HG02852 (cell line): ENCODE measurements around the gene UBQLN3.
A peak's percentile ranks its signal among the peaks of the same experiment; 100 is the strongest.

Experiments
- ATAC-seq: cut with Tn5 transposase; IDR thresholded peaks from one replicate; pipeline ENCODE4 v1.9.1; 2021; ENCODE audit warnings: mild to moderate bottlenecking, moderate library complexity; ENCODE audit not compliant: unreplicated experiment

Gene UBQLN3

DNA sequence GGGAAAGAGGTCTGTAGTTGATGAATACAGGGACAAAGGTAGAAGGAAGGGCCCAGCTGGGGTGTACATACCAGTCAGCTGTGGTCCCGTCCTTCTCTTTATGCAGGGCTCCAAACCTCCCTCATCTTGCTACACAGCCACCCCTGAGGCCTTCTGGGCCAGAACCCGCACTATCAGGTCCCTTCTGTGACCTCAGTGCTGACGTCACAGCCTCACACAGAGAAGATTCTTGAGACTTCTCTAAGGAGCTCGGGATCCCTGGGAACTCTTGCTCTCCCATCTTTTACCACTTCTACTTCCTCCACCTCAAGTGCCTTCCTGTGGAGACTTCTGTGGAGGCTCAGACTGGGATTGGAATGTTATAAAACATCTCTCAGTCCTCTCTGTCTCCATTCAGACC lies at the start of gene UBQLN3:
Gene UBQLN3 (minus strand): TSS at position 155 of the 400 bp plus-strand sequence. CDS start 399 bp downstream, outside the sequence.
- no peak for ATAC-seq

DNA sequence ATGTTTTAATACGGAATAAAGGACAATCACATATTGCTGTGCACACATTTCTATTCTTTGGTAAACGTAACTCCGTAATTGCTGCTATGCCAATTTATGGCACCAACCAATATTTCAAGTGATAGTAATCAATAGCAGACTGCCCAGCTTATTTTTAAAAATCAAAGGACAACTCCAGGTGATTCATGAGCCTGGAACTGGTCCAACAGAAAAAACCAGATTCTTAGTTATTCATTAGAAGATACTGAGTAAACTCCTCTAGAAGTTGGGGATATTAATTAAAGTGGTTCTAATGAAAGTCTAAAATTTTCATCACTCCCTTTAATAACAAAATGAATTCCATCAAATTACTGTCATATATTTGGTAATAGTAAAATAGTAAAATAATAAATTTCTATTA lies 48.0 kb upstream of the UBQLN3 start:
- ATAC-seq: no peak

DNA sequence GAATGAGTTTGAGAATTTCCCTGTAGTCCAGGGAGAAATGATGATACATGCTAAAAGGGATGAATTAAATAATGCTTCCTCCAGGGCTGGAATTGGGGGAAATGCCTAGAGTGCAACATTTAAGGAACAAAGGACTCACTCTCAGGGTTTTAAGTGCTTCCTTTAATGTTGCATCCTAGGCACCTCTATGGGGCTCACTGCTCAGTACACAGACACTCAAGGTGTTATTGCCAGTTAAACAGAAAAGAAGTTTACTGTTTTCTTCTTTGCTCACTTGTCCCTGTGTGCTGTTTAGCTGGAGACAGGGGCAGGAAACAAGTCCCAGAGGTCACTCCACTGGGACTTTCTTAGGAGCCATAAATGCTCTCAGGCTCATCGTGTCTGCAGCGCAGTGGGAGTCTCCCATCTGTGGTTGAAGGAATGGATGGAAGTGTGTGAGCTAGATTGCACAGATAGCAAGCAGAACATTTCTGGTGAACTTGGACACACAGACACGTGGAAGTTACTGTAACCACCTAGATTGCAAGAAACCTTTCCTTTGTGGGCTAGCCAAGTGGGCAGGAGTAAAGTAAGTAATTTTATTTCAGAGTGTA lies 46.9 kb upstream of the UBQLN3 start:
- ATAC-seq: no peak

DNA sequence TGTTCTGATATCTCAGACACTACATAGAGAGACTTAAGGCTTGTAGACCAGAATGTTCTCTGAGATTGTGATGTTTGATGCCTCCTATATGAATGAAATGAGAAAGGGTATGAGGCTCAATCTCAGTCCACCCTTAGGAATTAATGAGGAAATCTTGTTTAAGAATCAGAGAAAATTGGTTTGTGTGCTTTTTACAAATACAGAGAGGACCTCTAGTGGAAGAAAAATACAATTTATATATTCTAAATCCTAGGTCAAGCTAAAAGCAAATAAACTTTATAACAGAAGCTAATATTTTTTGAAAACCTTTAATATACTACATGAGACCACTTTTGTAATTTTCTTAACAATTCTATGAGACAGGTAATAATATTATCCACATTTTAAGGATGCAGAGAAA lies 43.6 kb upstream of the UBQLN3 start:
- ATAC-seq: no peak

DNA sequence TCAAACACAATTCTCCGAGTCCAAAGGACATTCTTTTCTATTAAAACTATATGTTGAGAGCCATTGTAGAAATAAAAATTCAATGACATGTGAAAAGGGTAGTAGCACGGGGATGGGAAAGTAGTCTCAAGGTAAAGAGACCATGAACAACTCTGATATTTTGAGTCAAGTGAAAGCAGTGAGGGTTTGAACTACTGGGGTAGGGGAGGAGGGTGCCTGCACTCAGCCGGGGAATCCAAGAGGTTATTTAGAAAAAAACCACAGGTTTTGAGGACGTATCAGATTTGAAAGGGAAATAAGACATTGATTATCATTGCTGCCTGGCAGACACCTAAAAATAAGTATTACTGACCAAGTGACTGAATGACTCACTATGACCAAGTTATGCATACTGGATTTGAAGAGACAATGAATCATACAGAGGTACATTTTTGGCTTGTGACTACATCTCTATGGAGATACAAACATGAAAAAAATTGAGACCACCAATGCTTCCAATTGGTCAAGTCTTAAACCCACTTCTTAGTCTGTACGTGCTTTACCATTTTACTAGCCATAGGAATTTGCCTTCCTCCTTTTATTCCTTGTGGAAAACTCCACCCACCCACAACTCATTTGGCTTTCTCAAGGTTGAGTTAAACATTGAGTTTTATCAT lies 40.8 kb upstream of the UBQLN3 start:
- ATAC-seq: peak; percentile 71

DNA sequence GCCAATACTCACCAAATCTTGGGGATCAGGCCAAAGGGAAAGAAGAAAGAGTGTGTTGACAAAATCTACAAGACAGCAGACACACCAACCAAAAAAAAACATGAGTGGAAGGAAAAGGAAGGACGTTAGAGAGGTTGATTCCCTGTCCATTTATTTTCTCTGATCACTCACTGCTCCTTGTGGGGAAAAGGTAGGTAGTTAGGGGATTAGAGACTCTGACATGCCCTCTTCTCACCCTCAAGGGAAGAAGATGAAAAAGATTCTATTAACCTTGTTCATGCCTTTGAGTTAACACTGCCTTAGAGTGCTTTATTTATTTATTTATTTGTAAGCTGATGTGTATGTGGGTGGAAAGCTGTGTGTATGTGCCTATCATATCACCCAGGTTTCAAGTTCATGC lies 38.7 kb upstream of the UBQLN3 start, which contains the start of gene OR52H1:
Gene OR52H1 (minus strand): TSS at position 101 of the 400 bp plus-strand sequence. CDS start 3,035 bp downstream, outside the sequence.
- ATAC-seq: no peak

DNA sequence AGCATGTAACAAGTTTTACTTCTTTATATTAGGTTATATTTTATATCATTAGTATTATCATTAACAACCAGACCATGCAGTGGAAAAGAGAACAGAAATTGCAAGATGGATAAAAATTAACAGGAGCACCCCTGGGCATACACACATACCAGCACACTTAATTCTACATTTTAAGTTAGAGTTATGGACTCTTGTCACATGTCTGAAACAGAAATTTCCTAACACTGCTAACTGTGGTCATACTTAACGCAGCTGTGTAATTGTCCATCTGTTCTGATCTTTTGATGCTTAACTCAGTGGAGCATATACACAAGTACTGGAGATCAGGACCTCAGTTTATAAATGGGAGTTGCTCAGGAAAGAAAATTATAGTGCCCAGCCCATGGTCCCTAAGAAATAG lies 38.2 kb upstream of the UBQLN3 start:
- ATAC-seq: no peak

DNA sequence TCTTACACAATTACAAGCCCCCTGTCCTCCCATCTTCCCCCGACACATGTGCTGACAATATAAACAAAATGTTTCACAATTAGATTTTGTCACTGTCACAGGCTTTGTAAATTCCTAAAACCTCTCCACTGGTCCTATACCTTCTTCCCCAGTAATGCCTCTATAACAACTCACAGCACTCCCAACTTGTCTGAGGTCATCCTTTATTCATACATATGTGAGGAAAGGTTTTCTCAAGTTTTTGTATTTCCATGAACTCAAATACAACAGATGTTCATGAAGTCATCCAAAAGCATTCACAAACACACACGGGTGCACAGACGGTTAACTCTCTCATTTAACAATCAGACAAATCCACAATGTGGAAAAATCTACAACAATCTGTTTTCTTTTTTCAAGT lies 36.7 kb upstream of the UBQLN3 start:
- ATAC-seq: no peak

DNA sequence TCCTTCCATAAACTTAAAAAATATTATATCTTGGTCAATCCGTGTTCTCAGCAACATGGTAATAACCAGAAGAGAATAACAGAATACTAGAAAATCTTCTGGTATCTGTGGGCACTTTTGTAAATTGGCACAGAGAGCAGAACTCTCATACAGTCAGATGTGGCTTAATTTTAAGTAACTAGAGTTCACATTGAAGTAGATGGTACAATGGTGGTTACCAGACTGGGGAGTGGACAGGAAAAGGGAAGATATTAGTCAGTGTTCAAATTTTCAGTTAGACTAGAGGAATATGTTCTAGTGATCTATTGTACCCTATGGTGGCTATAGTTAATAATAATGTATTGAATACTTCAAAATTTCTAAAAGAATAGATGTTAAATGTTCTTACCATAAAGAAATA lies 31.7 kb upstream of the UBQLN3 start:
- ATAC-seq: no peak

DNA sequence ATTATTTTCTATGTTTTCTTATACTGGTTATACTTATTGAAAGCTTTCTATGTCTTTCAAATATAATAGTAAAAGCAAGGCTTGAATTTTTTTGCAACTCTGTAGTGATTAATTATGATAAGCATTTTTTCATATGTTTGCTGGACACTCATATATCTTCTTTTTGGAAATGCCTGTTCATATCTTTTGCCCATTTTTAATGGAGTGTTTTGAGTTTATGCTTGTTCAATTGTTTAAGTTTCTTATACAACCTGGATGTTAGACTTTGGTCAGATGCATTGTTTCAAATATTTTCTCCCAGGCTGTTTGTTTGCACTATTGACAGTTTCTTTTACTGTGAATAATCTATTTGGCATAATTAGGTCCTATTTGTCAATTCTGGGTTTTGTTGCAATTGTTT lies 26.7 kb upstream of the UBQLN3 start:
- no peak for ATAC-seq

DNA sequence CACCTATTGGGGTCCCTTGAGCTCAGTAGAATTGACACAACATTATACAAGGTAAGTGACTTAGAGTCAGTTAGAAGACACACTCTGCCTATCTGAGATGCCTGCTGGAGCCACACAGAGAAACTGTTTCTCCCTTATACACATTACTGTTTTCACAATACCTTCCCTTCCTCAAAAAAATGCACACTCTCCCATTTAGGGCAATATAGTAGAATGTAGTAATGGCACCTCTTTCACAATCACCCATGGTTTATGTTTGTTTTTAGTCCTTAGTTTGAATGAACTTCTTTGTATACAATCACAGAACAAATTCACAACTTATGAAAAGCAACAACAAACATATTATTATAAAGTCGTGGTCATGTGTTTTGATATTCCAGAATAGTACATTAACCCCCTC lies 24.3 kb upstream of the UBQLN3 start:
- no peak for ATAC-seq

DNA sequence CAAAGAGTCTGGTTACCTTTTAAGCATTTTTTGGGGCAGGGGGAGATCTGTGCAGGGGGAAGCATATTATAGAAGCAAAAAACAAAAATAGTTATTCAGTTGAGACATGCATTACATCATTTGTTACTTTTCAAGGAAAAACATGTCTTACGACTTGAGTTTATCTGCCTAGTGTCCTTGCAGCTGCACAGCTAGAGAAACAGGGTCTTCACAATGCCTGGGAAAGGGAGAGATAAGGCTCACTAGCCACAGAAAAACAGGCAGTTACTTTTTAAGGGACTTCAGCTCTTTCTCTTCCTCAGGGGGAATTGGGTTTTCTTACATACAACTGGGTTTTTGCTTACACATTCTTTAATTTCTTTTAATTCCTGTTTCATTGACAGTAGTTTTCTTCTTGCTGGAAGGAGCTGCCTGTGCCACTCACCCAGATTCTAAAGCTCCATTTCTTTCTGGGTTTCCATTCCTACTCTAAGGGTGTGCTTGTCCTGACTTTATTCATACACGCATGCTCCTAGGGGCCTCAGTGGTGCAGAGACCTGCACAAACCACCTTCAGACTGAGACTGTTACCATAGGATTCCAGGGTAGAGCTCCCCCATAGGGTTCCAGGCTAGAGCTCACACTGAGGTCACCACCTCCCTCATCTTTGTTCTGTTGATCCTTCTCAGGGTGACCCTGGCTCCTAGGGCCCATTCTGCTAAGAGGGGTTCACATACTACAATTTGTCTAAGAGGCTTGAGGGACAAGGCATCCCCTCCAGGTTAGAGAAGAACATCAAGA lies 21.5 kb upstream of the UBQLN3 start:
- no peak for ATAC-seq

DNA sequence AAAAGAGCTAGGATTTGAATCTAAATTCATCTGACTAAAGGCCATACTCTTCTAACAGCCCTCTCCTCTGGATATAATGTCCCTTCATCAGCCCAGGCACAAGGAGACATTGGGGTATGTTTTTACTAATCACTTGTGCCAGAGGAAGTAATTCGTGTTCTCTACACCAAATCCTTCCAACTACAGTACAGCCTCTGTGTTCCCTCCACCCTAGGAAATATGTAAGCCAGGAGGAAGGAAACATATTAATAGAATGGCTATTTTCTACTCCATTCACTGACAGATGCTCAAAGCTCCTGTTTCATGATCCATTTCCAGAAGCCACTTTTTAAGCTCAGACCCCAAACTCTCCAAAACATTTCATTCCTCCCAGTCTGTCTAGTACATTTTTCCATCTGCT lies 18.7 kb upstream of the UBQLN3 start:
- no peak for ATAC-seq

DNA sequence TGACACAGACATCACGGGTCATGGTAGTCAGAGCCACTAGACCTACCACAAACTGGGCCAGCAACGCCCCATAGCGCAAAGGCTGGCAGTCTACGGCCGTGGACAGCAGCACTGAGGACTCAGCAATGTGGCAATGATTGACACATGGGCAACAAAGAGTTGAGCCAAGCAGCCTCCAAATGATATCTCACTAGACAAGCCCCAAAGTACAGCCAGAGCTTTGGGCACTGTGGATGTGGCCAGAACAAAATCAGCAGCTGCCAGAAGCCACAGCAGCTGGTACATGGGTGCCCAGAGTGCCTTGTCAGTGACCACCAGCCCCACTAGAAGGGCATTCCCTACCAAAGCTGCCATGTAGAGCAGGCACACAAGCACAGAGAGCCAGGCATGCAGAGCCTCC lies 18.0 kb upstream of the UBQLN3 start:
- ATAC-seq: no peak

DNA sequence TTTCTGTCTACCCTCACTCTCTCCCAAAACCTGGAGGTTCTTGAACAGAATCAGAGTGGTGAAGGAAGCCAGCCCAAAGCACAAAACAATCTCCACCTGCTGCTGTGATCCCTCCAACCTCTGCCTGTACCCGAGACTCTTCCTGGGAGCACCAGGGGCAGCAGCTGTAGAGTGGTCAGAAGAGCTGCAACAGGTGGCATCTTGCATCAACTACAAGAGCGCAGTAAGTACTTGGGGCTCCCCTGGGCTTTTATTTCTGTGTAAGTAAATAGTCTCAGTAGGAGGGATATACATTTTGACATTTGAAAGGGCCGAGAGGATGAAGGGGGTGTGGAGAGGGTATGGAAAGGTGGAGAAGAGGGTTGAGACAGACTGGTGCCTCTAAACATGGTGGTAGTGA lies 15.0 kb upstream of the UBQLN3 start:
- no peak for ATAC-seq

DNA sequence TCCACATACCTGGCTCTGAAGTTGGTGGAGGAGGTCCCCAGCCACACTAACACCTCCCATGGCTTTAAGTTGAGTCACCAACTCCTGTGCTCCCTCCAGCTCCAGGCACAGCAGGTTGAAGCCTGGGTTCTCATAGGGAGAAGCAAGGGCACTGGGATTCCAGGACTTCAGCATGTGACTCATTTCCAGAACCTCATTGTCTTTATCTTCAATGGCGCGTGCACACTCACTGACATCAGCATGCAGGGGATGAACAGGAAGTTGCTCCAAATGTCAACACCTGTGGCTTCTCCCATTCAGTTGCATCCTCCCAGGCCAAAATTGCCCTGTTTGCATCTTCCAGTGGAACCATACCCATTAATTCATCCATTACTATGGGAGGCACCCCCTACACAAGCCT lies 12.6 kb upstream of the UBQLN3 start:
- no peak for ATAC-seq

DNA sequence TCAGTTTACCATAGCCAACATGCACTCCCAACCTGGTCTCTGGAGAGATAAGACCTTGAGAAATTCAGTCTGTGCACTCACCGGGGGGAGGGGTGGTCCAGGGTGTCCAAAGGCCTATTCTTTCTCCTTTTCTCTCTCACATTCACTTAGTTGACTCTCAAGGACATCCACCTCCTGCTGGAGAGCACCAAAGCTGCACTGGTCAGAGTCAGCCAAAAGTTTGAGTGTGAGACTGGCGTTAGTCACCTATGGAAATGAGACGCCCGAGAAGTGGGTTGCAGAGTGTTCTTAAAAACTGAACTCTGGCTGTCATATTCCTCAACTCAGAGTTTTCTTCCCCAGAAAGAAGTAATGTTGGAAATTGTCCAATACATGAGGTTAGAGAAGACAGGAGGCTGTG lies 11.8 kb upstream of the UBQLN3 start:
- no peak for ATAC-seq

DNA sequence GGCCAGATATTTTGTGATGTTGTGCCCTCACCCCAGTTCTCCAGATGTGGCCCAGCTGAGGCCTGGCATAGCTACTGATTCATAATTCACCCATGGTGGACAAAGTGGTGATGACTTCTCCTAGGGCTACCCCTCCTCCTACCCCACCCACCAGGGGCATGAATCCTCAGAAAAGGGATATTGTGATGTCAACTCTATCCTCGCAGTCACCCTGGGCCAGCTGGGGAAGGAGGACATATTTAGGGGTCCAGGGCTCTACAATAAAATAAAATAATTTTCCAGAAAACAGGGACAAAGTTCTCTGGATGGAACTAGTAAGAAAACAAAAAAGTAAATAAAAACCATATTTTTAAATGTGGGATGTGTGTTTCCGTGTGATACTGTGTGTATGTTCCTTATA lies 6.8 kb upstream of the UBQLN3 start, which contains the start of gene UBQLNL:
Gene UBQLNL (minus strand): TSS at position 101 of the 400 bp plus-strand sequence. CDS start 258 bp downstream, outside the sequence.
- no peak for ATAC-seq

DNA sequence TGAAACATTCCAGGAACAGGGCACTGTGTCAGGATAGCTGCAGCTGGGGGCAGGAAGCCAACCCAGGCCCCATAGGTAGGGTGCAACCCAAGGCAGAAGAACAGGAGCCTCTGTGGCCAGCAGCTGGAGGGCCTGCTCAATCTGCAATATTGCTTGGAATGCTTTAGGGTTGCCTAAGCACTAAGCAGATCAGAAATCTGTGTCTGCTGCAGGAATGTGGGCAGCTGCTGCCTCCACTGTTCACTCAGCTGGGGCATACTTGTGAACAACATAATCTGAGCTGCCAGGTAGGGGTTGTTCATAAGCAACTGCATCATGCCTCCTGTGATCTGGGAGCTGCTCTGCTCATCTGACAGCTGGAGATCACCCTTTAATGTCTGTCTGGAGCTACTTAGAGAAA lies 5.1 kb upstream of the UBQLN3 start:
- no peak for ATAC-seq

DNA sequence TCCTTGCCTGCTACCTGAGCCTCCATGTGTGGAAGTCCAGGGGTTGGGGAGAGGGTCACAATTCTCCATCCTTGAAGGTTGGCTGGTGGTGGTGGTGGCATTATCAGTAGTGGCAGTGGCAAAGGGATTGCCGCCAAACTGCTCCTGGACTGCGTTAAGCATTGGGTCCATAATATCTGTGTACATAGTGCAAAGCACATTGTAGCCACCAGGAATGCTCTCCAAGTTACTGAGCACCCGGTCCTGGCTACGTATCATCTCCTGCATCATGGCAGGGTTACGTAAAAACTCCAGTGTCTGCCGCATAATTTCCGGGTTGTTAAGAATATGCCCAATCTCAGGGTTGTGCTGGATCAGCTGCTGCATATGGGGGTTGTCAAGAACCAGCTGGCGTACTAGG lies 1.2 kb downstream of the UBQLN3 start:
- no peak for ATAC-seq

DNA sequence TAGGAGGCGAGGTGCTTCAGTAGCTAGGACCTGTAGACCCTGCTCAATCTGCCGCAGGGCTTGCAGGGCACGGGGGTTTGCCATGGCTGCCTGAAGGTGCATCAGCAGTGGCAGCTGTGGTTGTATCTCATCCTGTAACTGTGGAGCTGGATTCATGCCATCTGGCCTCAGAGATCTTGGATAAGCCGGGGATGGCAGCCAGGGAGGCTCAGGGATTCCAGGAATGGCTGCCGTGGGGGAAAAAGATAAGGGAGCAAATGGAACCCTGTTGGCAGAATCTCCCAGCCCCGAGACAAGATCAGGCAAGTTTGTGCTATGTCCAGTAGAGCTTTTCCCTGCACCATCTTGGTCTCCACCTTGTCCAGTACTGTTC lies 1.8 kb downstream of the UBQLN3 start:
- ATAC-seq: no peak
